K562 (cell line): ENCODE results near the gene WDR81. TPM values are rescaled to one million over a fixed set of nuclear protein-coding genes. Genes with fewer than 3 reads are reported as not detected.

Source experiments
- CTCF ChIP-seq, 3 experiments: IDR thresholded peaks in 2 of 3; conservative IDR thresholded peaks in 1 of 3; 2 replicates each; pipeline ENCODE4 v1.5.1; 2011 to 2012; ENCODE audit warnings: low read length in 3 of 3, mild to moderate bottlenecking in 3 of 3, control low read depth in 2 of 3, improper control_type of control experiment in 1 of 3, inconsistent platforms in 1 of 3, low read depth in 1 of 3, mixed read lengths in 1 of 3, moderate library complexity in 1 of 3; ENCODE audit not compliant: insufficient read depth in 2 of 3
- DACH1 ChIP-seq: fragments of 450-650 bp; IDR thresholded peaks from 2 replicates; pipeline ENCODE4 v1.6.1; 2018; ENCODE audit not compliant: partially characterized antibody
- FOXJ3 ChIP-seq: sonication (generic); formaldehyde crosslinking; IDR thresholded peaks from 2 replicates; pipeline ENCODE4 v1.4.0; 2020; ENCODE audit warnings: mild to moderate bottlenecking, missing genetic modification reagents
- HDAC1 ChIP-seq, 2 experiments: fragments of 450-650 bp; IDR thresholded peaks; 2 replicates each; pipeline ENCODE4 v1.6.1; 2016 to 2017; ENCODE audit warnings: inconsistent platforms in 1 of 2, mild to moderate bottlenecking in 1 of 2, moderate library complexity in 1 of 2
- HNRNPLL ChIP-seq: fragments of 200-400 bp; formaldehyde crosslinking; IDR thresholded peaks from 2 replicates; pipeline ENCODE4 v1.6.1; 2017; ENCODE audit warnings: low read length, low read depth, mild to moderate bottlenecking; ENCODE audit not compliant: poor library complexity, severe bottlenecking
- PHTF2 ChIP-seq: fragments of 250-450 bp; sonication (Bioruptor Pico); IDR thresholded peaks from 2 replicates; pipeline ENCODE4 v1.5.0; 2021; ENCODE audit warnings: mild to moderate bottlenecking
- RFX5 ChIP-seq: IDR thresholded peaks from 2 replicates; pipeline ENCODE4 v1.6.1; 2011; ENCODE audit warnings: low read depth, mild to moderate bottlenecking, improper control_type of control experiment, low read length
- SRF ChIP-seq, 2 experiments: fragments of 250-450, 450-650 bp in 1 of 2; sonication (Bioruptor Pico) in 1 of 2; sonication (generic) in 1 of 2; formaldehyde crosslinking; IDR thresholded peaks; 2 replicates each; pipeline versions ENCODE4 v1.5.0 to v1.5.1; 2020 to 2022; ENCODE audit warnings: mild to moderate bottlenecking in 1 of 2, missing genetic modification reagents in 1 of 2
- TBP ChIP-seq: optimal IDR thresholded peaks from 2 replicates; pipeline ENCODE3; 2011; ENCODE audit warnings: low read depth, low read length, improper control_type of control experiment
- USF2 ChIP-seq: sonication (generic); formaldehyde crosslinking; IDR thresholded peaks from 2 replicates; pipeline ENCODE4 v1.5.0; 2020; ENCODE audit warnings: missing genetic modification reagents
- ZNF124 ChIP-seq: sonication (generic); formaldehyde crosslinking; IDR thresholded peaks from 2 replicates; pipeline ENCODE4 v1.8.1; 2022; ENCODE audit warnings: missing genetic modification reagents
- polyA plus RNA-seq, 8 experiments: library from polyadenylated mRNA; depleted of rRNA in 4 of 8; stranded (reverse) in 5 of 8; unstranded in 3 of 8; fragments of >200 nt; fragmentation: Nextera tagmentation in 2 of 8; fragmentation: Illumina TruSeq in 1 of 8; extraction: Ambion mirVana in 2 of 8; extraction: Trizol in 1 of 8; gene quantifications; 2 replicates each; pipeline versions ENCODE4 v1.2.1 to v1.2.3, GENCODE V29; 2011 to 2014; ENCODE audit warnings: inconsistent platforms in 1 of 8, missing spikeins in 1 of 8
- total RNA-seq, 7 experiments: library from RNA; depleted of rRNA in 6 of 7; stranded (reverse); fragments of >200 nt in 6 of 7; fragmentation: Illumina TruSeq in 2 of 7; extraction: Trizol in 2 of 7; gene quantifications; 2 replicates each; pipeline versions ENCODE4 v1.2.1 to v1.2.3, GENCODE V29; 2011 to 2021; ENCODE audit warnings: low replicate concordance in 1 of 7
- TF ChIP-seq, protein P1 (sequence below): sonication (generic); formaldehyde crosslinking; IDR thresholded peaks from 2 replicates; pipeline ENCODE4 v1.8.0; 2022; ENCODE audit warnings: mild to moderate bottlenecking, missing genetic modification reagents
- TF ChIP-seq, protein P2 (sequence below): sonication (generic); formaldehyde crosslinking; IDR thresholded peaks from 2 replicates; pipeline ENCODE4 v1.8.0; 2022; ENCODE audit warnings: mild to moderate bottlenecking, missing genetic modification reagents
- TF ChIP-seq, protein P3 (sequence below): fragments of 450-650 bp; IDR thresholded peaks from 2 replicates; pipeline ENCODE4 v1.6.1; 2014; ENCODE audit warnings: low read depth, mild to moderate bottlenecking, moderate library complexity, borderline replicate concordance

Gene WDR81
- total and polyA plus RNA-seq, 9 of the 15 experiments (the other 6 are each of a cell fraction or from before 2014, with no cell fraction given): 0.01 to 17.1 (median 3.3) TPM

DNA sequence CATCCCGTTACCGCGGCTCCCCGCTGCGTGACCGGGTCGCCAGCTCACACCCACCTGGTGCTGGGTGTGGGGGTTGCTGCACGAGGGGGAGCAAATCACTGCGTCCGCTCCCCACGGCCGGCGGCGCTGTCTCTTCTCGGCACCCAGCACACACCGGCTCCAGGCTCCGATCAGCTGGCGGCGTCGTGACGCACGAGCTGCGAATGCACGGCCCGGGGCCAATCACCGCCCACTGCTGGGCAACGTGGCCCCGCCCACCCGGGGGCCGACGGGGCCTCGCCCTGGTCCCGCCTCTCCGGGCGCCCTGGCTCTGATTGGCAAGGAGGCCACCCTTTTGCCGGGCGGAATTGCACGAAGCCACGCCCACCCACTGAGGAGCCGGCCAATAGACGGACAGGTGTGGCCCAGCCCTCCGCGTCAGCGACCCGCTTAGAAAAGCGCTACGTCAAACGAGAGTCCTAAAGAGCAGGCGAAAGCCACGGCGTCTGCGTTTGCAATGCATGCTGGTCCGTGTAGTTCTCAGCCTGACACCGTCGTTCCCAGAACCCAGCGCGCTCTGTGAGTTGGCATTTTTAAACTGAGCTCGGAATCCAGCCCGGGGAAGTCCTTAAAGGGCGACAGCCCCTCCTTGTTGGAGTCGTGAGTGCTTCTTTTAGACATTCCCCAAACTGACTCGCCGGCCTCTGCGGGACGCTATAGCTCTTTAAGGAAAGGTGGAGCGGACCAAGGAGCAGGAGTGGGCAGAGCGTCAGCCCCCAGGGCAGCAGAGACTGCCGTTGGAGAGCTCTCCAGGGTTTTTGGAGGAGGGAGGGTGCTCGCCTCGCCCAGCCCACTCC, 8.2 kb upstream of the WDR81 start (continued):
- TF ChIP-seq RFX5: no peak
- 0 out of 4 replicates have a peak, but pooled peaks of 1 of the 2 experiments have one; percentile 50 for TF ChIP-seq SRF (CRISPR knock-in tag; IDR thresholded peaks at IDR 0.05)
- peak in 2 of 3 experiments; percentile 6 to 10; a peak in 1 of 6 replicates for TF ChIP-seq CTCF (IDR thresholded peaks at IDR 0.05 in 2 of 3, conservative IDR thresholded peaks at IDR 0.05 in 1 of 3; ENCODE audit: insufficient read depth in 2 of 3, low read depth in 1 of 3, low read length in 3 of 3)
- no peak for TF ChIP-seq FOXJ3 (CRISPR knock-in tag)
- TF ChIP-seq HNRNPLL: peak; percentile 68
- TF ChIP-seq TBP: peak; percentile 90
- peak; percentile 70 for TF ChIP-seq USF2 (CRISPR knock-in tag)
- TF ChIP-seq PHTF2 (CRISPR knock-in tag): no peak
- no peak for TF ChIP-seq ZNF124 (CRISPR knock-in tag)
- TF ChIP-seq, protein P1, sequence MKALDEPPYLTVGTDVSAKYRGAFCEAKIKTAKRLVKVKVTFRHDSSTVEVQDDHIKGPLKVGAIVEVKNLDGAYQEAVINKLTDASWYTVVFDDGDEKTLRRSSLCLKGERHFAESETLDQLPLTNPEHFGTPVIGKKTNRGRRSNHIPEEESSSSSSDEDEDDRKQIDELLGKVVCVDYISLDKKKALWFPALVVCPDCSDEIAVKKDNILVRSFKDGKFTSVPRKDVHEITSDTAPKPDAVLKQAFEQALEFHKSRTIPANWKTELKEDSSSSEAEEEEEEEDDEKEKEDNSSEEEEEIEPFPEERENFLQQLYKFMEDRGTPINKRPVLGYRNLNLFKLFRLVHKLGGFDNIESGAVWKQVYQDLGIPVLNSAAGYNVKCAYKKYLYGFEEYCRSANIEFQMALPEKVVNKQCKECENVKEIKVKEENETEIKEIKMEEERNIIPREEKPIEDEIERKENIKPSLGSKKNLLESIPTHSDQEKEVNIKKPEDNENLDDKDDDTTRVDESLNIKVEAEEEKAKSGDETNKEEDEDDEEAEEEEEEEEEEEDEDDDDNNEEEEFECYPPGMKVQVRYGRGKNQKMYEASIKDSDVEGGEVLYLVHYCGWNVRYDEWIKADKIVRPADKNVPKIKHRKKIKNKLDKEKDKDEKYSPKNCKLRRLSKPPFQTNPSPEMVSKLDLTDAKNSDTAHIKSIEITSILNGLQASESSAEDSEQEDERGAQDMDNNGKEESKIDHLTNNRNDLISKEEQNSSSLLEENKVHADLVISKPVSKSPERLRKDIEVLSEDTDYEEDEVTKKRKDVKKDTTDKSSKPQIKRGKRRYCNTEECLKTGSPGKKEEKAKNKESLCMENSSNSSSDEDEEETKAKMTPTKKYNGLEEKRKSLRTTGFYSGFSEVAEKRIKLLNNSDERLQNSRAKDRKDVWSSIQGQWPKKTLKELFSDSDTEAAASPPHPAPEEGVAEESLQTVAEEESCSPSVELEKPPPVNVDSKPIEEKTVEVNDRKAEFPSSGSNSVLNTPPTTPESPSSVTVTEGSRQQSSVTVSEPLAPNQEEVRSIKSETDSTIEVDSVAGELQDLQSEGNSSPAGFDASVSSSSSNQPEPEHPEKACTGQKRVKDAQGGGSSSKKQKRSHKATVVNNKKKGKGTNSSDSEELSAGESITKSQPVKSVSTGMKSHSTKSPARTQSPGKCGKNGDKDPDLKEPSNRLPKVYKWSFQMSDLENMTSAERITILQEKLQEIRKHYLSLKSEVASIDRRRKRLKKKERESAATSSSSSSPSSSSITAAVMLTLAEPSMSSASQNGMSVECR: peak; percentile 85; the same call in 1 of the 2 replicates
- TF ChIP-seq, protein P2, sequence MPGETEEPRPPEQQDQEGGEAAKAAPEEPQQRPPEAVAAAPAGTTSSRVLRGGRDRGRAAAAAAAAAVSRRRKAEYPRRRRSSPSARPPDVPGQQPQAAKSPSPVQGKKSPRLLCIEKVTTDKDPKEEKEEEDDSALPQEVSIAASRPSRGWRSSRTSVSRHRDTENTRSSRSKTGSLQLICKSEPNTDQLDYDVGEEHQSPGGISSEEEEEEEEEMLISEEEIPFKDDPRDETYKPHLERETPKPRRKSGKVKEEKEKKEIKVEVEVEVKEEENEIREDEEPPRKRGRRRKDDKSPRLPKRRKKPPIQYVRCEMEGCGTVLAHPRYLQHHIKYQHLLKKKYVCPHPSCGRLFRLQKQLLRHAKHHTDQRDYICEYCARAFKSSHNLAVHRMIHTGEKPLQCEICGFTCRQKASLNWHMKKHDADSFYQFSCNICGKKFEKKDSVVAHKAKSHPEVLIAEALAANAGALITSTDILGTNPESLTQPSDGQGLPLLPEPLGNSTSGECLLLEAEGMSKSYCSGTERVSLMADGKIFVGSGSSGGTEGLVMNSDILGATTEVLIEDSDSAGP (CRISPR knock-in tag): peak; percentile 93
- peak; percentile 99 for TF ChIP-seq DACH1
- TF ChIP-seq, protein P3, sequence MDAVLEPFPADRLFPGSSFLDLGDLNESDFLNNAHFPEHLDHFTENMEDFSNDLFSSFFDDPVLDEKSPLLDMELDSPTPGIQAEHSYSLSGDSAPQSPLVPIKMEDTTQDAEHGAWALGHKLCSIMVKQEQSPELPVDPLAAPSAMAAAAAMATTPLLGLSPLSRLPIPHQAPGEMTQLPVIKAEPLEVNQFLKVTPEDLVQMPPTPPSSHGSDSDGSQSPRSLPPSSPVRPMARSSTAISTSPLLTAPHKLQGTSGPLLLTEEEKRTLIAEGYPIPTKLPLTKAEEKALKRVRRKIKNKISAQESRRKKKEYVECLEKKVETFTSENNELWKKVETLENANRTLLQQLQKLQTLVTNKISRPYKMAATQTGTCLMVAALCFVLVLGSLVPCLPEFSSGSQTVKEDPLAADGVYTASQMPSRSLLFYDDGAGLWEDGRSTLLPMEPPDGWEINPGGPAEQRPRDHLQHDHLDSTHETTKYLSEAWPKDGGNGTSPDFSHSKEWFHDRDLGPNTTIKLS: peak; percentile 94
- peak; percentile 48 to 95; a peak in 3 of 4 replicates for TF ChIP-seq HDAC1 (IDR thresholded peaks at IDR 0.05)
